ENCODE data around the gene MT1F.

DNA sequence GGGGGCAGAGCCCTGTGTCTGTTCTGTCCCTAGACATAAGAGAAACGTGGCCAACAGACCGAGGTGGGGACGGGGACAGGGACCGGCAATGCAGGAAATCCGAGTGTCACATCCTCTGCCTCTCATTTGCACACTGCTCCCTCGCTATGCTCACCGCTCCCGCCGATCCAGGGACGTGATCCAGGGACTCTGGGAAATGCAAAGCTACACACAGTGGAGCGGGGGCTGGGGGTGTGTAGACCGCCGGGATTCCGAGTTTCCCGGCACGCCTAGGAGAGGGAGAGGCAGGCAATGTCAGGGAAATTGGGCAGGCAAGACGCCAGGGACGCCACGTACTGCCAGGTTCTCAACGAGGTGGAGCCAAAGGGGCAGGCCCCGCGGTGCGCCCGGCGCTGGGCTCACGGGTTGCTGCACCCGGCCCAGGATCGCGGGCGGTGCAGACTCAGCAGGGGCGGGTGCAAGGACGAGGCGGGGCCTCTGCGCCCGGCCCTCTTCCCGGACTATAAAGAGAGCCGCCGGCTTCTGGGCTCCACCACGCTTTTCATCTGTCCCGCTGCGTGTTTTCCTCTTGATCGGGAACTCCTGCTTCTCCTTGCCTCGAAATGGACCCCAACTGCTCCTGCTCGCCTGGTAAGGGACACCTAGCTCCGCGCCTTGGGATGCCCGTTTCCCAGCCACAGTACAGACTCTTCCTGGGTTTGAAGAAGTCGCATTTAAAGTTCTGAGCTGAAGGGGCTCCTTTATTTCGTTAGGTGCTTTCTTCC is 24.4 kb downstream of the MT1F start, which contains the start of gene MT1X:
- TF ChIP-seq, protein P1, sequence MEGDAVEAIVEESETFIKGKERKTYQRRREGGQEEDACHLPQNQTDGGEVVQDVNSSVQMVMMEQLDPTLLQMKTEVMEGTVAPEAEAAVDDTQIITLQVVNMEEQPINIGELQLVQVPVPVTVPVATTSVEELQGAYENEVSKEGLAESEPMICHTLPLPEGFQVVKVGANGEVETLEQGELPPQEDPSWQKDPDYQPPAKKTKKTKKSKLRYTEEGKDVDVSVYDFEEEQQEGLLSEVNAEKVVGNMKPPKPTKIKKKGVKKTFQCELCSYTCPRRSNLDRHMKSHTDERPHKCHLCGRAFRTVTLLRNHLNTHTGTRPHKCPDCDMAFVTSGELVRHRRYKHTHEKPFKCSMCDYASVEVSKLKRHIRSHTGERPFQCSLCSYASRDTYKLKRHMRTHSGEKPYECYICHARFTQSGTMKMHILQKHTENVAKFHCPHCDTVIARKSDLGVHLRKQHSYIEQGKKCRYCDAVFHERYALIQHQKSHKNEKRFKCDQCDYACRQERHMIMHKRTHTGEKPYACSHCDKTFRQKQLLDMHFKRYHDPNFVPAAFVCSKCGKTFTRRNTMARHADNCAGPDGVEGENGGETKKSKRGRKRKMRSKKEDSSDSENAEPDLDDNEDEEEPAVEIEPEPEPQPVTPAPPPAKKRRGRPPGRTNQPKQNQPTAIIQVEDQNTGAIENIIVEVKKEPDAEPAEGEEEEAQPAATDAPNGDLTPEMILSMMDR (conservative IDR thresholded peaks at IDR 0.05; ENCODE audit: low read depth, low read length): no peak
- TF ChIP-seq CEBPB (IDR thresholded peaks at IDR 0.05; ENCODE audit: low read depth, low read length) (no peak), RAD21 (IDR thresholded peaks at IDR 0.05; ENCODE audit: low read length) (no peak), MAFK (IDR thresholded peaks at IDR 0.05; ENCODE audit: low read depth, low read length) (peak; percentile 57), MXI1 (IDR thresholded peaks at IDR 0.05; ENCODE audit: borderline replicate concordance, low read depth, low read length) (0 out of 2 replicates have a peak, but pooled peaks have one; percentile 8), POLR2A (IDR thresholded peaks at IDR 0.05; ENCODE audit: low read depth, low read length) (peak; percentile 91), SMC3 (IDR thresholded peaks at IDR 0.05; ENCODE audit: low read depth, low read length) (no peak), RFX5 (IDR thresholded peaks at IDR 0.05; ENCODE audit: low read depth, low read length) (no peak)
- TF ChIP-seq, protein P2, sequence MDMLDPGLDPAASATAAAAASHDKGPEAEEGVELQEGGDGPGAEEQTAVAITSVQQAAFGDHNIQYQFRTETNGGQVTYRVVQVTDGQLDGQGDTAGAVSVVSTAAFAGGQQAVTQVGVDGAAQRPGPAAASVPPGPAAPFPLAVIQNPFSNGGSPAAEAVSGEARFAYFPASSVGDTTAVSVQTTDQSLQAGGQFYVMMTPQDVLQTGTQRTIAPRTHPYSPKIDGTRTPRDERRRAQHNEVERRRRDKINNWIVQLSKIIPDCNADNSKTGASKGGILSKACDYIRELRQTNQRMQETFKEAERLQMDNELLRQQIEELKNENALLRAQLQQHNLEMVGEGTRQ (IDR thresholded peaks at IDR 0.05; ENCODE audit: low read depth, low read length): no peak
